GM19372 (cell line): ENCODE data around the gene DIP2B.
"Not testable (repeated sequence)": the region's sequence is repeated elsewhere in the genome, so short reads cannot be mapped to it uniquely, and the experiment has no call there.

Experiments
- ATAC-seq: cut with Tn5 transposase; IDR thresholded peaks from one replicate; pipeline ENCODE4 v1.9.1; 2021; ENCODE audit warnings: mild to moderate bottlenecking, low read depth, moderate library complexity; ENCODE audit not compliant: unreplicated experiment

Gene DIP2B

DNA sequence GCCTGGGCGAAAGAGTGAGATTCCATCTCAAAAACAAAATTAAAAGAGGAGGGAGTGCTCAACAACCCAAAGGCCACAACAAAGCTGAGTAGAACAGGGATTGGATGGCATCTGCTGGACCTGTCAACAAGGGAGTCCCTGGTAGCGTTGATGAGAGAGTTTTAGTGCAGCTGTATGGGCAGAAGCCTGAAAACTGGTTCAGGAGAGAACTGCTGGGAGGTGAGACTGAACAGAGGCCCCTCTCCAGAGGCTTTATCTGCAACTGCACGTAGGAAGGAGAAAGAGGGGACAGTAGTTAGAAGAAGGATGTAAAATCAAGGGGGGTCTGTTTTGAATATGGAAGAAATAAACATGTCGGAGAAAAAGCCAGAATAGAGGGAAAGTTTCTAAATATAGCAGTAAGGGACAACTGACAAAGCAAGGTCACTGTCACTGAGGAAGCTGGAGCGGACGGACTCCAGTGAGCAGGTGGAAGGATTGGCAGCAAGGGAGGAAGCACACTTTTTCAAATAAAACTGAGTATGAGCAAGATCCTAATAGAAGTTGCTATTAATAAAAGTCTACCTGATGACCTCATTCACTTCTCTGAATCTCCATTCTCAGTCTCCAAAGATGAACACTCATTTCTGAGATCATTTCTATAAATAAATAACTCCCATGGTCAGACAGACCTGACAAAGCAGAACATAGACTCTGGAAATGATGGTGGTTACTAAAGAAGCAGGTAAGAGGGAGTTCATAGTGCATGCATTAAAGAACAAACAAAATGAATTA, 247.3 kb downstream of the DIP2B start:
- ATAC-seq, result no peak

DNA sequence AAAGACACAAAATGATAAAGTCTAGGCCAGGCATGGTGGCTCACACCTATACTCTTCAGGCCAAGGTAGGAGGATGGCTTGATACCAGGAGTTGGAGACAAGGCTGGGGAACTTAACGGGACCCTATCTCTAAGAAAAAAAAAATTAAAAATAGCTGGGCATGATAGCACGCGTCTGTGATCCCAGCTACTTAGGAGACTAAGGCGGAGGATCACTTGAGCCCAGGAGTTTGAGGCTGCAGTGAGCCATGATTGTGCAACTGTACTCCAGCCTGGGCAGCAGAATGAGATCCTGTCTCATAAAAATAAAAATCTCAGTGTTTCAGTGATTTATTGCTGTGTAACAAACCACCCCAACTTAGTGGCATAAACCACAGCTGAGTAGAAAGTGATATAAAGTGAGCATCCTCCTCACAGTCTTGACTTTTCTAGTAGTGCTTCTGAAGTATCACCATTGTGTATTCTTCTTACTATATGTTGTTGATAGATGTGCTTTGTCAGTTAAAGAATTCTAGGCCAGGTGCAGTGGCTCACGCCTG, 248.5 kb downstream of the DIP2B start:
- no peak for ATAC-seq

DNA sequence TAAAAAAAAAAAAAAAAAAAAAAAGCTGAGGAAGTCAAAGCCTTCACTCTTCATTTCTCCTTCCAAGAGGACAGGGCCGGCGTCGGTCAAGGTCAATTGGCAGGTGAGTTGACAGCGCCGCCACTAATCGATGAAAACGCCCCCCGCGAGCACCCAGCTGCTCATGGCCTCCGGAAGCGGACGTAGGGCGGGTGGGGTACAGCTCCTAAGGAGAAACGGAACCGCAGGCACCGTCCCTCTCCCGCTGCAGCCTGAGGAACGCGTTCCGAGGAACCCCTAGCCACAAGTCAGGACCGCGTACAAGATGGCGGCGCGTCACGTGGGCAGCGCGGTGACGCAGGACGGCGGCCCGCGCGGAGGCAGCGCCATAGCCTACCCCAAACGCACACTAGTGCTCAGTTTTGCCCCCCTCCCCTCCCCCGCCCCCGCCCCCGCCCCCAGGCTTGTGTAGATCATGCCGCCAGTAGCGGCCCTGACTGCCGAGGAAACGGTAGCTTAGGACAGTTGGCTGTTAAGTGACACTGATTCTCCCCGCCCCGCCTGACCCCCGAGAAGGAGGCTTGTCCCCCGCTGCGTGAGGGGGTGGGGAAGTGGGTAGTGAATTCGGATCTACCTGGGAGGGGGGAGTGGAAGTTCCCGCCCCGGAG, 259.0 kb downstream of the DIP2B start, which contains the start of gene ATF1:
ATF1 (plus strand) TSS at position 463 of the 647 bp plus-strand sequence. CDS start 16,045 bp downstream, outside the sequence.
- peak; percentile 75 for ATAC-seq

DNA sequence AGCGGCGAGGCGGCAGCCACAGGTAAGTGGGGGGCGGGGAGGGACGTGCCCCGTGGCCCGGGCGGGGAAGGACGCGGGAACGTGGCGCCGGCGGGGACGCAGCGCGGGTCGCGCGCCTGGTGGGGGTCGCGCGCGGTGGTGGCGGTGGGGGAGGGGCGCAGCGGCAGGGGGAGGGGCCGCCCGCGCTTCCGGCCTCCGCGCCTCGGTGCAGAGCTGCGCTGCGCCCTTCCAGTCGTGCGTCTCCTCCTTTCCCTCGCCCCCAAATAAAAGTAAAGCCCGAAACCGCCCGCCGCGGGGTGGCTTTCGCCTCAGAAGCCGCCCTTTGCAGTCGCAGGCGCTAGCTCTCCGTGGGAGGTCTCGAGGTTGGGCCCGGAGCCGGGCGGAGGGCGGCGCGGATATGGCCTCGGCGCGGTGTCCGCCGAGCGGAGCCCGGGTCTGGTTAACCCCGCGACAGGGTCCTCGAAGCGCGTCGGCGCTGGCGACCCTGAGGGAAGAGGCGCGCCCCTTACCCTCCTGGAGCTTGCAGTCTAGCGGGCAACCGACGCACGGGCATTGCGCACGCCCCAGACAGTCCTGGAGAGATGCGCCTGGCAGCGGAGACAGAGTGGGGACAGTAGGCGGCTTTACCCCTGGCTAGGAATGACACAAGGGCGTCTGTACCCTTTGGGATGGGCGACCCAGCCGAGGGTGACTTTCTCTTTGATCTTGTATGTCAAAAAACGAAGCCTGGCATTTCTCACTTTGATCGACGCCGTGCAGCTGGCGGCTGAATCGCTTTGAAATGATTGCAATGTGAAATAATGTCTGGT, 259.7 kb downstream of the DIP2B start:
- ATAC-seq, result peak; percentile 46

DNA sequence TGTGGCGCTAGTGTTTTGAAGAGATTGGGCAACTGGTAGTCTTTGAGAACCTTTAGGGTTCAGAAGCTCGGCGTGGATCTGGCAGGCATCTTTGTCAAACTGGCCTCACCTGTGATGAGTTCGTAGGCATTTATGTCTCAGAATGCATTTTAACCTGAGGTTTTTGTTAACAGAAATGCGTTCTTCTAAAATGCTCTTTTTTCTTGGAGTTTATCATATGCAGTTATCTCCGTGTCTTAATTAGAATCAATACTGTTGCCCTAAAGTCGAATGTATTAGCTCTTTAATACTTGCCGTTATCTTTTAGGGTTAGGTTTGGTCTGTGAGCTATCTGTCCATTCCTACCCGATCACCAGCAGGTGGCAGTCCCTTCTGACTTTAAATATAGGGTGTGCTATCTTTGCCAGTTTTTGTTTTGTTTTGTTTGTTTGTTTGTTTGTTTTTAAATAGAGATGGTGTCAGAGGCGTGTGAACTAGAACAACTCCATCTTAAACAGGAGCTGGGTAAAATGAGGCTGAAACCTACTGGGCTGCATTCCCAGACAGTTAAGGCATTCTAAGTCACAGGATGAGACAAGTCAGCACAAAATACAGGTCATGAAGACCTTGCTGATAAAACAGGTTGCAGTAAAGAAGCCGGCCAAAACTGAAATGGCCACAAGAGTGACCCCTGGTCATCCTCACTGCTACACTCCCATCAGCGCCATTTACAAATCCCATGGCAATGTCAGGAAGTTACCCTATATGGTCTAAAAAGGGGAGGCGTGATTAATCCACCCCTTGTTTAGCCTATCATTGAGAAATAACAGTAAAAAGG, 260.5 kb downstream of the DIP2B start:
- no peak for ATAC-seq

DNA sequence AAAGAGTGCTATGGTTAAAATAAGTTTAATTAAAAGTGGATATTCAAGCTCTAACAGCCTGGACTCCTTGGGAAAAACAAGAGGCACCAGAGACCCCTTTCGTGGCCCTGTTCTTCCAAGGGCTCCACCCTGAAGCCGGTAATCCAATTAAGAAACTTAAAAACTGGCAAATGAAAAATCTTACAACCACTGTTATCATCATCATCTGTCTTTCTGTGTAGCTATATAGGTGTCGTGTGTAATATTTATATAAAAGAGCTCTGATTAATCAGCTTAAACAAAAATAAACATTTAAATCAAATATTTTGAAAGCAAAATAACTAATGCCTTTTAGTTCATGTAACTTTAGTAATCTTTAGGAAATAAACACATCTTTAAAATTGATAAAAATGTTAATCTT, 263.6 kb downstream of the DIP2B start:
- ATAC-seq, result no peak

DNA sequence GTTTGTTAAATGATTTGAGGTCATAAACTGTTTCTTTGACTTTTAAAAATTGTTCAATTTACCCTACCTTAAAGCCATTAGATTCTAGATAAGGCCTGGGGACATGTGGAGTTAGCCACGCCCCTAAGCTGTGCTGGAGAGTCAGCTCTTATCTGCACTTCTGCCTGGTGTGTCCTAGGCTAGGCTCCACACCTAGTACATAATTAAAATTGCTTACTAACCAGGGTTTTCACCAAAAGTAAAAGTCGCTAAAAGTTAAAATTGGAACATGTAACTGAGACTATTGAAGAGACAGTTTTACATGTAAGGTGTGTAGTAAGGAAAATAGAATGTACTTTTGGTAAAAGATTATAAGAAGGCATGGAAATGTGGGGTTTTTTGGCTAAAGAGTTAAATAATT, 264.0 kb downstream of the DIP2B start:
- ATAC-seq, result not testable (repeated sequence)

DNA sequence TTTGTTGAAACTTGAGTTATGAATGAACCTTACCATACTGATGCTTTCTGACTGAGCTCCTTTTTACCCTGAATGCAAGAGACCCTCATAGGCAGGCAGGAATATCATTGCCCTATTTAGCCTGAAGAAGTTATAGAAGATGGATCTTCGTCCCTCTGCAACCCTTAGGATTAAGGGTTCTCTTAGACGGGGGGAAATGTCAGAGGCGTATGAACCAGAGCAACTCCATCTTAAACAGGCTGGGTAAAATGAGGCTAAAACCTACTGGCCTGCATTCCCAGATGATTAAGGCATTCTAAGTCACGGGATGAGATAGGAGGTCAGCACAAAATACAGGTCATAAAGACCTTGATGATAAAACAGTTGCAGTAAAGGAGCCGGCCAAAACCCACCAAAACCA, 266.6 kb downstream of the DIP2B start:
- ATAC-seq, result no peak

DNA sequence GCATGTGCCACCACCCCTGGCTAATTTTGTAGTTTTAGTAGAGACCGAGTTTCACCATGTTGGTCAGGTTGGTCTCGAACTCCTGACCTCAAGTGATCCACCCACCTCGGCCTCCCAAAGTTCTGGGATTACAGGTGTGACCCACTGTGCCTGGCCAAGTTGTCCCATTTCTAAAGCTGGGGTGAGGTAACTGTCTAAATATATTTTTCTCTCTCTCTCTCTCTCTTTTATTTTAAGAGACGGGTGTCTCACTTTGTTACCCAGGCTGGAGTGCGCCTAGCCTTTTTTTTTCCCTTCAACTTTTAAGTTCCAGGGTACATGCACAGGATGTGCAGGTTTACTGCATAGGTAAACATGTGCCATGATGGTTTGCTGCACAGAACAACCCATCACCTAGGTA, 267.7 kb downstream of the DIP2B start:
- no peak for ATAC-seq

DNA sequence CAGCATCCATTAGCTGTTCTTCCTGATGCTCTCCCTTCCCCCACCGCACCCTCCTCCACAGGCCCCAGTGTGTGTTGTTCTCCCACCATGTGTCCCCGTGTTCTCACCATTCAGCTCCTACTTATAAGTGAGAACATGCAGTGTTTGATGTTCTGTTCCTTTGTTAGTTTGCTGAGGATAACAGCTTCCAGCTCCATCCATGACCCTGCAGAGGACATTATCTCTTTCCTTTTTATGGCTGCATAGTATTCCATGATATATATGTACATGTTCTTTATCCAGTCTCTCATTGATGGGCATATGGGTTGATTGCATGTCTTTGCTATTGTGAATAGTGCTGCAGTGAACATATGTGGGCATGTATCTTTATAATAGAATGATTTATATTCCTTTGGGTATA, 268.1 kb downstream of the DIP2B start:
- ATAC-seq, result no peak

DNA sequence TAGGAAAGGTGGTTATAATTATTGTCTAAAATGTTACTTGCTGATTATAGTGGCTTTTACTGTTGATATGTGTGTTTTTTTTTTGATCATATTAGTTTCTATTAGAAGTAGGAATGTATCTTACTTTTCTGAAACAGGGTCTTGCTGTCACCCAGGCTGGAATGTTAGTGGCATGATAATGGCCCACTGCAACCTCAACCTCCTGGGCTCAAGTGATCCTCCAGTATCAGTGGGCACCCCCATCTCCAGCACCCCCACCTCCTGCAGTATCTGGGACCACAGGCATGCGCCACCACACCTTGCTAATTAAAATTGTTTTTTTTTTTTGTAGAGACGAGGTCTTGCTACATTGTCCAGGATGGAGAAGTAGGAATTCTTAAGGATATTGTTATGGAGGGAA, 270.5 kb downstream of the DIP2B start:
- ATAC-seq, result no peak

DNA sequence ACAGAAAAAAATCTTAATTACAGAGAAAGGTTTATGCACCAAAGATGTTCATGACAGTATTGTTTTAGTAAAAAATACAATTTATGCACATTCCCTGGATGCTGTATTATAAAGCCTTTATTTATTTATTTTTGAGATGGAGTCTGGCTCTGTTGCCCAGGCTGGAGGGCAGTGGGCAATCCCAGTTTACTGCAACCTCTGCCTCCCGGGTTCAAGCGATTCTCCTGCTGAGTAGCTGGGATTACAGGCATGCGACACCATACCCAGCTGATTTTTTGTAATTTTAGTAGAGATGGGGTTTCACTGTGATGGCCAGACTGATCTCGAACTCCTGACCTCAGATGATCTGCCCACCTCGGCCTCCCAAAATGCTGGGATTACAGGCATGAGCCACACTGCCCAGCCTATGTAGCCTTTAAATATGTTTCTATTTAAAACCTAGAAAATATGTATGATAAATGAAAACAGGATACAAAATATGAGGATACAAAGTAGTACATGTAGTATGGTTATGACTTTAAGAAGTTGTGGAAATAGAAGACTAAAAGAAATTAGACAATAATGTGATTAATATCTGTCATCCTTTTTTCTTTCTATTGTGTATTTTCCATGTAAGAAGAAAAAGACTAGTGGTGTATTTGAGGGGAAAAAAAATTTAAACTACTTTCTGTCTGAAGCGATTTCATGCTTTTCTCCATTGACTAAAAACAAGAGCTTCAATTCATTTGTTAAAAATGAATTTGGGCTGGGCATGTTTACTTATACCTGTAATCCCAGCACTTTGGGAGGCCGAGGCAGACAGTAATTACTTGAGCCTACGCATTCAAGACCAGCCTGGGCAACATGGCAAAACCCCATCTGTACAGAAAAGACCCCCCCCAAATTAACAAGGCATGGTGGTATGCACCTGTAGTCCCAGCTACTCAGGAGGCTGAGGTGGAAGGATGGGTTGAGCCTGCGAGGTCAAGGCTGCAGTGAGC, 272.3 kb downstream of the DIP2B start:
- no peak for ATAC-seq

DNA sequence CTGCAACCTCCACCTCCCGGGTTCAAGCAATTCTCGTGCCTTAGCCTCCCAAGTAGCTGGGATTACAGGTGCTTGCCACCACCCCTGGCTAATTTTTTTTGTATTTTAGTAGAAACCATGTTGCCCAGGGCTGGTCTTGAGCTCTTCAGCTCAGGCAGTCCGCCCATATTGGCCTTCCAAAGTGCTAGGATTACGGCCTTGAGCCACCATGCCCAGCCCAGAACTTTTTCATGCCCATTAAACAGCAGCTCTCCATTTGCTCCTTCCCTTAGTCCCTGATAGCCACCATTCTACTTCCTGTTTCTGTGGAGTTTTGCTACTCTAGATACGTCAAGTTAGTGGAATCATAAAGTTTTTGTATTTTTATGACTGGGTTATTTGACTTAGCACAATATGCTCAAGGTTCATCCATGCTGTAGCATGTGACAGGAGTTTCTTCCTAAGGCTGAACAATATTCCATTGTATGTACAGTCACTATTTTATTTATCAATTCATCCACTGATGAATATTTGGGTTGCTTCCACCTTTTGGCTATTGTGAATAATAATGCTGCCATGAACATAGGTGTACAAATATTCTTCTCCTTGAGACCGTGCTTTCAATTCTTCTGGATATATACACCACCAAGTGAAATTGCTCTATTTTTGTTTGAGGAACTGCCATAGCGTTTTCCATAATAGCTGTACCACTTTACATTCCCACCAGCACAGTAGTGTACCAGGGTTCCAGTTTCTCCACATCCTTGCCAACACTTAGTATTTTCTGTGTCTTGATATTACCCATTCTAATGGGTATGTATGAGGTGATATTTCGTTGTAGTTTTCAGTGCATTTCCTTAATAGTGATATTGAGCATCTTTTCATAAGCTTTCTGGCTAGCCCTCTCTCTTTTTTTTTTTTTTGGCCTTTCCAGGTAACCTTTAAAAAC, 274.1 kb downstream of the DIP2B start:
- no peak for ATAC-seq

DNA sequence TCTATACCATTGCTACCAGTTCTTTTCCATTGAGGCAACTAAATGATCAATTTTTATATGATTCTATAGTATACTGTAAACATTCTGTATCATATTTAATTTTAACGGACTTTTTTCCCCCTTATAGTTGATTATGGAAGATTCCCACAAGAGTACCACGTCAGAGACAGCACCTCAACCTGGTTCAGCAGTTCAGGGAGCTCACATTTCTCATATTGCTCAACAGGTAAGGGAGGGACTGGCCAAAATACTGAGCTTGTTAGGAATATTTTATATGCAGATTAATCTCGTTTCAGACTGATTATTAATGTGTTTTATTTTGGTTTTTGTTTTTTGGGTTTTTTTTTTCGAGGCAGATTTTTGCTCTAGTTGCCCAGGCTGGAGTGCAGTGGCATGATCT, 275.2 kb downstream of the DIP2B start:
- ATAC-seq, result no peak

DNA sequence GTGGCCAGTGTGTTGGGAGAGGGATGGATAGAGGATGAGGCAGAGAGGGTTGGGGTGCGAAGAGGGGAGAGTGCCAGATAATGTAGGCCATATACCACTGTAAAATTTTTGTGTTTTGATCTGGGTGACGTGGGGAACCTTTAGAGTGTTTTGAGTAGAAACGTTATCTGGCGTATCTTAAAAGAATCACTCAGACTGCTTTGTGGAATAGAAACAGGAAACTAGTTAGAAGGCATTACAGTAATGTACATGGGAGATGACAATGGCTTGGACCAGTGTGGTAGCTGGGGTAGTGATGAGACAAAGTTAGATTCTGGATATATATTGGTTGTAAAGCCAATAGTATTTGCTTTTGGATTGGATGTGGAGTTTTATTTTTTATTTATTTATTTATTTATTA, 279.7 kb downstream of the DIP2B start:
- no peak for ATAC-seq

DNA sequence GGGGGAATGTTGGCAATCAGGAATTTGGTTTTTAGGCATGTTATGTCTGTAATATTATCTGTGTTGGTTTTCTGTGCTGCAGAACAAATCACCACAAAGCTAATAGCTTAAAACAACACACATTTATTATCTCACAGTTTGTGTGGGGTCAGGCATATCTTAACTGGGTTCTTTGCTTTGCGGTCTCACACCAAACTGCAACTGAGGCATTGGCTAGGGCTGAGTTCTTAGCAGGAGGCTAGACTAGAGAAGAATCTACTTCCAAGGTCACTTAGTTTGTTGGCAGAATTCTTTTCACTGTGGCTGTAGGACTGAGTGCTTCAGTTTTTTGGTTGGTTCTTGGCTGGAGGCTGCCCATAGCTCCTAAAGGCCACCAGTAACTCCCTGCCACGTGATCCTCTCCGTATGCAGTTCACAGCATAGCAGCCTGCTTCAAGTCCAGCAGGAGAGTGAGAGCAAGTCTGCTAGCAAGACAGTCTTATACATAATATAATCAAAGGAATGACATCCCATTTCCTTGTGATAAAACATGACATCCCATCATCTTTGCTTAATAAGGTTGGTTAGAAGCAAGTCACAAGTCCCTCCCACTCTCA, 280.7 kb downstream of the DIP2B start:
- ATAC-seq, result no peak

DNA sequence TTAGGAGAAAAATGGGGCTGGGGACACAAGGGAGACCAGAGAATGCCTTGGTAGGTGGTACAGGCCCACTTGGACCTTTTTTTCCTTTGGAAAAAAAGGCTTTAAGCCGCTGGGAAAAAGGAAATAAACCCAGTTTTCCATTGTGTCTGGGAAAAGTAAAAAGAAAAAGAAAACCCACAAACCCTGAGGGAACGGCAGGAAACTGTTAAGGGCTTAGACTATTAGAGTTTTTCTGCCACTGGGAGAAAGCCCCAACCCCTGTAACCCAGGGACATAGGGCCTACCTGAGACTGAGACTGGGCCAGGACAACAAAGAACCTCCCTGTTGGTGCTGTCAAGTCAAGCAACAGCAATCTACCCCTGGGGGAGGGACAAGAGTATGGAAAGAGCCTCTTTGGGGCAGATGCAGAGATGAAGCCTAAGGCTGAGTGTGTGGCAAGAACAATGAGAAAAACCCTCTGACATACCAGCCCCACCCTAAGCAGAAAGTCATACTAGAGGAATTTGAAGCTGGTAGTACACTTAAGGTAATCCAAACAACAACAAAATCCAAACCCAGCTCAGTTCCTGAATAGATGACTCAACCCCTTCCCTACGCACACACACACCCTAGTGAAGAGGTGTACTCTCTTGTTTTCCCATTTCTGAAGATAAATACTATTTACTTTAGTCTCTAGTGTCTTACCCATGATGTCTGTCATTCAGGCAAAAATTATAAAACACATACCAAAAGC, 281.9 kb downstream of the DIP2B start:
- ATAC-seq, result no peak
